Endometrial microvascular endothelial cells (primary cell): Measurements from ENCODE around the gene RBM4. TPM values are rescaled to one million over a fixed set of nuclear protein-coding genes. Genes with fewer than 3 reads are reported as not detected.
"Not testable (repeated sequence)": the region's sequence is repeated elsewhere in the genome, so short reads cannot be mapped to it uniquely, and the experiment has no call there.

Experiments used
- in situ Hi-C: cut with HindIII; loops from 2 replicates; pipeline ENCODE4 v1.10.0; 2017; ENCODE audit warnings: low sequenced_read_pairs, low pct_unique_long_range_greater_than_20kb; ENCODE audit errors: inconsistent ontology term
- total RNA-seq: library from RNA; depleted of rRNA; stranded (reverse); fragments of >200 nt; gene quantifications from one replicate; pipeline ENCODE4 v1.2.3, GENCODE V29; 2015; ENCODE audit errors: inconsistent ontology term

RBM4 gene
- total RNA-seq: 135 TPM

- in situ Hi-C loops: no loop called here
Observed at GRCh38 chr11:66638177-66639065, at the start of gene RBM4. Gene RBM4, plus strand, starts transcription at chr11:66638703. Its CDS starts 1,009 bp downstream, at chr11:66639712.

- in situ Hi-C loops: not testable (repeated sequence)
Observed at GRCh38 chr11:66589315-66589714, 49.2 kb upstream of the RBM4 start.

- in situ Hi-C loops: no loop called here
Observed at GRCh38 chr11:66589996-66590675, 48.4 kb upstream of the RBM4 start.

- in situ Hi-C loops: no loop called here
Observed at GRCh38 chr11:66591175-66591574, 47.3 kb upstream of the RBM4 start.

GRCh38 chr11:66592457-66593302, 45.8 kb upstream of the RBM4 start, which contains the start of the genes CCDC87 and CCS:
Gene CCDC87, minus strand, starts transcription at chr11:66593063. Its CDS starts 48 bp downstream, at chr11:66593015.
Gene CCS, plus strand, starts transcription at chr11:66593185. Its CDS starts 77 bp downstream, at chr11:66593262.
- in situ Hi-C loops: no loop called here

GRCh38 chr11:66593303-66593635, 45.2 kb upstream of the RBM4 start:
- in situ Hi-C loops: no loop called here

GRCh38 chr11:66593650-66594049, 44.9 kb upstream of the RBM4 start:
- in situ Hi-C loops: no loop called here

GRCh38 chr11:66595245-66595904, 43.1 kb upstream of the RBM4 start:
- in situ Hi-C loops: no loop called here

- in situ Hi-C loops: no loop called here
Observed at GRCh38 chr11:66598993-66599392, 39.5 kb upstream of the RBM4 start.

- in situ Hi-C loops: no loop called here
Observed at GRCh38 chr11:66600219-66600618, 38.3 kb upstream of the RBM4 start.

GRCh38 chr11:66600631-66601233, 37.8 kb upstream of the RBM4 start:
- in situ Hi-C loops: no loop called here

- in situ Hi-C loops: no loop called here
Observed at GRCh38 chr11:66603072-66603471, 35.4 kb upstream of the RBM4 start.

GRCh38 chr11:66604155-66604554, 34.3 kb upstream of the RBM4 start:
- in situ Hi-C loops: no loop called here

- in situ Hi-C loops: not testable (repeated sequence)
Observed at GRCh38 chr11:66606608-66607007, 31.9 kb upstream of the RBM4 start.

GRCh38 chr11:66607126-66607834, 31.2 kb upstream of the RBM4 start:
- in situ Hi-C loops: no loop called here

- in situ Hi-C loops: no loop called here
Observed at GRCh38 chr11:66609721-66610617, 28.5 kb upstream of the RBM4 start.

GRCh38 chr11:66612458-66612857, 26.0 kb upstream of the RBM4 start:
- in situ Hi-C loops: no loop called here
